ENCODE results near the gene ZNF511. TPM values are rescaled to one million over a fixed set of nuclear protein-coding genes. Genes with fewer than 3 reads are reported as not detected.

ZNF511 gene
- total RNA-seq, 1 experiment from 2014 or later, result 89.4 TPM

GRCh38 chr10:133354672-133355240, 46.0 kb downstream of the ZNF511 start:
- no peak overlapping the region for H3K4ac ChIP-seq (ENCODE audit: low read depth, low read length)
- no peak overlapping the region for H2BK15ac ChIP-seq (ENCODE audit: low read depth, low read length)
- H2AFZ ChIP-seq (ENCODE audit: low read length), result no peak overlapping the region
- no peaks in the 10 kb centered on the region for H3K23me2 ChIP-seq (ENCODE audit: insufficient read length, low read depth, low read length, poor library complexity, severe bottlenecking)
- no peak overlapping the region for H3K18ac ChIP-seq (ENCODE audit: insufficient read length, low read depth, low read length)
- H2BK12ac ChIP-seq (ENCODE audit: insufficient read length, low read depth, low read length), result no peak overlapping the region
- H3K4me1 ChIP-seq (ENCODE audit: insufficient read depth, low read length), result no peaks in the 10 kb centered on the region
- no peak overlapping the region for H4K8ac ChIP-seq (replicated peaks; ENCODE audit: insufficient read length, low read depth, low read length)
- H3K79me2 ChIP-seq (ENCODE audit: insufficient read depth, low read length), result no peaks in the 10 kb centered on the region
- no peak overlapping the region for H3K4me2 ChIP-seq (ENCODE audit: insufficient read depth, insufficient read length, low read length)
- no peaks in the 10 kb centered on the region for H3K9me3 ChIP-seq (ENCODE audit: control insufficient read depth, low read depth, low read length)
- H3K23ac ChIP-seq (ENCODE audit: insufficient read length, low read depth, low read length), result no peak overlapping the region
- WGBS (ENCODE audit: extremely low coverage, insufficient read length, low lambda C conversion rate), result no CpG with 5 or more reads among the region's 14 CpGs
- no peak overlapping the region for H2BK20ac ChIP-seq (ENCODE audit: low read depth, low read length, poor library complexity, severe bottlenecking)
- H2BK120ac ChIP-seq (ENCODE audit: low read depth, low read length, poor library complexity, severe bottlenecking), result no peak overlapping the region
- no peak overlapping the region for H3K27ac ChIP-seq (ENCODE audit: insufficient read length, low read depth, low read length)
- no peak overlapping the region for H4K5ac ChIP-seq (ENCODE audit: insufficient read length, low read depth, low read length)
- H3K4me1 Mint-ChIP-seq, result peaks cover 2 to 8% of the 10 kb centered on the region in 2 experiments; a peak in 2 of 4 replicates
- H3T11ph ChIP-seq (ENCODE audit: low read length), result no peak overlapping the region
- H3K9me3 Mint-ChIP-seq, result no peaks in the 10 kb centered on the region
- no peak overlapping the region for H2AK5ac ChIP-seq (ENCODE audit: insufficient read length, low read length)
- H3K14ac ChIP-seq (ENCODE audit: insufficient read depth, low read length), result no peak overlapping the region; the same call in 1 of the 2 replicates
- DNase-seq, result no peak
- no peak overlapping the region for H4K91ac ChIP-seq (ENCODE audit: insufficient read length, low read depth, low read length)
- no peaks in the 10 kb centered on the region for H3K27me3 ChIP-seq (ENCODE audit: insufficient read depth, low read length)
- H3K9ac ChIP-seq (ENCODE audit: extremely low read depth, insufficient read length, low read length), result no peak overlapping the region
- no peak overlapping the region for H2BK5ac ChIP-seq (ENCODE audit: insufficient read length, low read length)
- no peak overlapping the region for H3K4me3 Mint-ChIP-seq
- no peak overlapping the region for H3K56ac ChIP-seq (ENCODE audit: insufficient read length, low read depth, low read length)
- H3K27ac Mint-ChIP-seq, result no peak overlapping the region
- no peaks in the 10 kb centered on the region for H4K20me1 ChIP-seq (ENCODE audit: control insufficient read depth, insufficient read depth, insufficient read length)
- TF ChIP-seq CTCF (conservative IDR thresholded peaks at IDR 0.05), result no peak
- peaks cover 0 to 3% (median 3%) of the 10 kb centered on the region in 3 experiments; a peak in 1 of 7 replicates for H3K36me3 Mint-ChIP-seq (ENCODE audit: insufficient read depth in 1 of 3, low read depth in 3 of 3)
- no peaks in the 10 kb centered on the region for H3K79me1 ChIP-seq (ENCODE audit: insufficient read depth, low read depth, low read length, poor library complexity, severe bottlenecking)
- H3K27me3 Mint-ChIP-seq (ENCODE audit: low read depth), result peaks cover 11% of the 10 kb centered on the region
